Kidney (tissue), 14 donors: ENCODE data around the gene AKTIP. TPM values are rescaled to one million over a fixed set of nuclear protein-coding genes. Genes with fewer than 3 reads are reported as not detected.

Experiments
- DNase-seq, 5 donors: peaks; one replicate each; pipeline ENCODE4 v3.0.0-alpha.2; 2013 to 2020
- FAIRE-seq: peaks from 2 replicates; lab custom pipeline; 2012; peaks lifted over from hg19 to GRCh38; lab: Jason Lieb, UNC
- H3K27ac ChIP-seq, 2 donors: one replicate each; pipeline ENCODE4 v1.7.0; 2013; ENCODE audit warnings: low read depth in 2 of 2, low read length in 2 of 2, inconsistent platforms in 1 of 2
- H3K27me3 ChIP-seq: one replicate; pipeline ENCODE4 v1.7.1; 2013; ENCODE audit warnings: low read length, inconsistent platforms; ENCODE audit not compliant: control insufficient read depth, insufficient read depth
- H3K36me3 ChIP-seq, 3 donors: one replicate each; pipeline versions ENCODE4 v1.7.0 to v1.7.1; 2013; ENCODE audit warnings: low read length in 3 of 3, control low read depth in 1 of 3, inconsistent platforms in 1 of 3; ENCODE audit not compliant: insufficient read depth in 3 of 3, control insufficient read depth in 2 of 3
- H3K4me1 ChIP-seq, 3 donors: one replicate each; pipeline versions ENCODE4 v1.7.0 to v1.7.1; 2013; ENCODE audit warnings: low read length in 3 of 3, inconsistent platforms in 1 of 3, low read depth in 1 of 3; ENCODE audit not compliant: control insufficient read depth in 2 of 3, insufficient read depth in 2 of 3
- H3K4me3 ChIP-seq, 3 donors: one replicate each; pipeline versions ENCODE4 v1.7.0 to v1.8.1; 2013; ENCODE audit warnings: low read length in 3 of 3, control low read depth in 1 of 3, inconsistent platforms in 1 of 3
- H3K9ac ChIP-seq, 3 donors: one replicate each; pipeline versions ENCODE4 v1.7.0 to v1.7.1; 2013; ENCODE audit warnings: low read length in 3 of 3, control low read depth in 1 of 3, inconsistent platforms in 1 of 3
- H3K9me3 ChIP-seq, 3 donors: one replicate each; pipeline versions ENCODE4 v1.7.0 to v1.7.1; 2013; ENCODE audit warnings: low read length in 3 of 3, control low read depth in 1 of 3, inconsistent platforms in 1 of 3; ENCODE audit not compliant: control insufficient read depth in 2 of 3, insufficient read depth in 1 of 3
- CTCF ChIP-seq: IDR thresholded peaks from 3 replicates; pipeline ENCODE4 v1.5.1; 2012; ENCODE audit warnings: mild to moderate bottlenecking, moderate library complexity, borderline replicate concordance; ENCODE audit not compliant: insufficient read depth; ENCODE audit errors: extremely low read depth
- intact Hi-C: fragments of 100-400 bp; cut with DNase I; formaldehyde crosslinking; loops from one replicate; pipeline ENCODE4 v1.11.1; 2022
- polyA plus RNA-seq: library from polyadenylated mRNA; stranded (reverse); fragments of 350-450 nt; fragmentation: Illumina TruSeq; extraction: RNeasy Lipid Tissue Mini Kit (QIAGEN cat#74804); gene quantifications from one replicate; pipeline ENCODE4 v1.2.3, GENCODE V29; 2014; ENCODE audit warnings: low read depth, low replicate concordance; ENCODE audit not compliant: insufficient read depth
- total RNA-seq: library from RNA; stranded (reverse); fragmentation: NEBNext Ultra II Directional; extraction: Animal tissue kit (Norgen Biotek cat#: 25700); gene quantifications from one replicate; pipeline ENCODE4 v1.2.1, GENCODE V29; 2021
- donor health status: control.
- donor health status: control.
- donor health status: control.
- donor health status: control.
- donor health status: control.
- donor health status: DM: yes; HTN: yes; CAD: no.
- donor health status: Normal renal cell carcinoma (clear cell type).

The AKTIP gene
- total and polyA plus RNA-seq, 2 donors from 2014 or later, result 44.5 to 52.0 TPM

GRCh38 chr16:53449816-53450517 lies 53.0 kb downstream of the AKTIP start:
- intact Hi-C loops, result no loop called here
- H3K4me1 ChIP-seq, result no peaks in the 10 kb centered on the region
- no peak overlapping the region for H3K4me3 ChIP-seq
- no peak overlapping the region for H3K27ac ChIP-seq
- peaks cover 2 to 16% (median 3%) of the 10 kb centered on the region in 3 donors for H3K36me3 ChIP-seq
- no peak overlapping the region for H3K9ac ChIP-seq
- no peaks in the 10 kb centered on the region for H3K9me3 ChIP-seq
- FAIRE-seq, result no peak
- no peak for TF ChIP-seq CTCF
- H3K27me3 ChIP-seq, result no peaks in the 10 kb centered on the region
- no peak for DNase-seq

- Histone ChIP-seq H3K36me3 (peaks cover 2 to 10% (median 2%) of the 10 kb centered on the region in 3 donors), H3K9ac (no peak overlapping the region), H3K4me3 (no peak overlapping the region), H3K27me3 (no peaks in the 10 kb centered on the region), H3K9me3 (no peaks in the 10 kb centered on the region), H3K4me1 (no peaks in the 10 kb centered on the region), H3K27ac (no peak overlapping the region)
- intact Hi-C loops, result no loop called here
- DNase-seq (no peak), FAIRE-seq (no peak)
- TF ChIP-seq CTCF, result no peak
Observed at GRCh38 chr16:53446090-53446489, 56.9 kb downstream of the AKTIP start.

GRCh38 chr16:53445534-53445933 lies 57.5 kb downstream of the AKTIP start:
- intact Hi-C loops, result no loop called here
- H3K4me1 ChIP-seq, result no peaks in the 10 kb centered on the region
- no peak overlapping the region for H3K4me3 ChIP-seq
- no peak for FAIRE-seq
- DNase-seq, result no peak
- peaks cover 2 to 10% (median 2%) of the 10 kb centered on the region in 3 donors for H3K36me3 ChIP-seq
- no peak overlapping the region for H3K27ac ChIP-seq
- H3K27me3 ChIP-seq, result no peaks in the 10 kb centered on the region
- no peak overlapping the region for H3K9ac ChIP-seq
- no peaks in the 10 kb centered on the region for H3K9me3 ChIP-seq
- no peak for TF ChIP-seq CTCF

Other genes with a start within 250 kb of the AKTIP start
- gene RBL2, start 68.7 kb downstream of the AKTIP start, total RNA-seq, result 67.9 TPM
- 22.7 TPM for gene RBL2, start 68.7 kb downstream of the AKTIP start, polyA plus RNA-seq
- gene RPGRIP1L, start 200.7 kb upstream of the AKTIP start, total RNA-seq, result 10.2 TPM
- gene RPGRIP1L, start 200.7 kb upstream of the AKTIP start, polyA plus RNA-seq, result 4.3 TPM
- 116 TPM for gene FTO, start 200.9 kb upstream of the AKTIP start, total RNA-seq
- 22.3 TPM for gene FTO, start 200.9 kb upstream of the AKTIP start, polyA plus RNA-seq